ENCODE results near the gene NDUFA7. TPM values are rescaled to one million over a fixed set of nuclear protein-coding genes. Genes with fewer than 3 reads are reported as not detected.

NDUFA7 gene
- total and polyA plus RNA-seq, 2 donors from 2014 or later = 51.2 to 304 TPM

DNA sequence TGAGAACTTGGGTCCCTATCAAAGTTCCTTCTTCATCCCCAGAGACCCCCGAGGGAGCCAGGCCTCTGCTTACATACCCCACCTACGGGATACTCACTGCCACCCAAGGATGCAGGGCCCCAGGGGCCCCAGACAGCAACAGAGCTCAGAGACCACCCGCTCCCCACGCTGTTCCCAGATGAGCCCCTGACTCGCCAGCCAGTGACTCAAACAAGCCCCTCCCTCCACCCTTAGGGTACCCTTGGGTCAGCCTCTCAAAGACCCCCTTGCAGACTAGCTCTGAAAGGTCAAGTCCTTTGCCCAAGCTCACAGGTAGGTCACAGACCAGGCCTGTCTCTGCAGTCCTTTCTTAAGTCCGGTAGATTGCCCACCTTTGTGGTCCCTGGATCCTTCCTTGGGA lies 58.7 kb downstream of the NDUFA7 start:
- H3K9me3 ChIP-seq (ENCODE audit: control insufficient read depth in 2 of 3, insufficient read depth in 1 of 3, low read length in 3 of 3) = no peaks in the 10 kb centered on the region
- FAIRE-seq = no peak
- intact Hi-C loops (cut with DNase I) = no loop called here
- TF ChIP-seq, protein P1, sequence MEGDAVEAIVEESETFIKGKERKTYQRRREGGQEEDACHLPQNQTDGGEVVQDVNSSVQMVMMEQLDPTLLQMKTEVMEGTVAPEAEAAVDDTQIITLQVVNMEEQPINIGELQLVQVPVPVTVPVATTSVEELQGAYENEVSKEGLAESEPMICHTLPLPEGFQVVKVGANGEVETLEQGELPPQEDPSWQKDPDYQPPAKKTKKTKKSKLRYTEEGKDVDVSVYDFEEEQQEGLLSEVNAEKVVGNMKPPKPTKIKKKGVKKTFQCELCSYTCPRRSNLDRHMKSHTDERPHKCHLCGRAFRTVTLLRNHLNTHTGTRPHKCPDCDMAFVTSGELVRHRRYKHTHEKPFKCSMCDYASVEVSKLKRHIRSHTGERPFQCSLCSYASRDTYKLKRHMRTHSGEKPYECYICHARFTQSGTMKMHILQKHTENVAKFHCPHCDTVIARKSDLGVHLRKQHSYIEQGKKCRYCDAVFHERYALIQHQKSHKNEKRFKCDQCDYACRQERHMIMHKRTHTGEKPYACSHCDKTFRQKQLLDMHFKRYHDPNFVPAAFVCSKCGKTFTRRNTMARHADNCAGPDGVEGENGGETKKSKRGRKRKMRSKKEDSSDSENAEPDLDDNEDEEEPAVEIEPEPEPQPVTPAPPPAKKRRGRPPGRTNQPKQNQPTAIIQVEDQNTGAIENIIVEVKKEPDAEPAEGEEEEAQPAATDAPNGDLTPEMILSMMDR (IDR thresholded peaks at IDR 0.05; ENCODE audit: borderline replicate concordance, extremely low read depth, insufficient read depth) = no peak
- no peak overlapping the region for H3K4me3 ChIP-seq (ENCODE audit: low read length in 3 of 3)
- H3K9ac ChIP-seq (ENCODE audit: low read length in 3 of 3) = no peak overlapping the region
- H3K27me3 ChIP-seq (ENCODE audit: control insufficient read depth, insufficient read depth, low read length) = no peaks in the 10 kb centered on the region
- no peaks in the 10 kb centered on the region for H3K36me3 ChIP-seq (ENCODE audit: control insufficient read depth in 2 of 3, insufficient read depth in 3 of 3, low read length in 3 of 3)
- no peak overlapping the region for H3K27ac ChIP-seq (ENCODE audit: low read depth in 2 of 2, low read length in 2 of 2)
- H3K4me1 ChIP-seq (ENCODE audit: control insufficient read depth in 2 of 3, insufficient read depth in 2 of 3, low read depth in 1 of 3, low read length in 3 of 3) = no peaks in the 10 kb centered on the region
- peak in 1 of 5 donors; percentile 33 for DNase-seq

DNA sequence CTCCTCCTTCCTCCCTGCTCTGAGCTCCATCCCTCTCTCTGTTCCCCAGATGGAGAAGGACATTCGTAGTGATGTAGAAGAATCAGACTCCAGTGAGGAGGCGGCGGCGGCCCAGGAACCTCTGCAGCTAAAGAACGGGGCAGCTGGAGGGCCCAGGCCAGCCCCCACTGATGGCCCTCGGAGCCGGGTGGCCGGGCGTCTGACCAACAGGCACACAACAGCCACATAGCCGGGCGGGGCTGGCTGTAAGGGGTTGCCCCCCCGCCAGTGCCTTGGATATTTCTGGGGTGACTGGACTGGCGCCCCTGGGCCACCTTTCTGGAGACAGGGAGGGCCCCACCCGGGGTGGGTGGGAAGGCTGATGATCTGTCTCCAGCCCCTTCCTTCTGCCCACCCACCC lies 59.3 kb downstream of the NDUFA7 start:
- H3K4me1 ChIP-seq (ENCODE audit: control insufficient read depth in 2 of 3, insufficient read depth in 2 of 3, low read depth in 1 of 3, low read length in 3 of 3) = no peaks in the 10 kb centered on the region
- H3K27me3 ChIP-seq (ENCODE audit: control insufficient read depth, insufficient read depth, low read length) = no peaks in the 10 kb centered on the region
- DNase-seq = peak in 1 of 5 donors; percentile 77
- TF ChIP-seq, protein P1 (IDR thresholded peaks at IDR 0.05; ENCODE audit: borderline replicate concordance, extremely low read depth, insufficient read depth) = no peak
- intact Hi-C loops (cut with DNase I) = no loop called here
- no peaks in the 10 kb centered on the region for H3K36me3 ChIP-seq (ENCODE audit: control insufficient read depth in 2 of 3, insufficient read depth in 3 of 3, low read length in 3 of 3)
- no peak overlapping the region for H3K4me3 ChIP-seq (ENCODE audit: low read length in 3 of 3)
- H3K9ac ChIP-seq (ENCODE audit: low read length in 3 of 3) = no peak overlapping the region
- no peak overlapping the region for H3K27ac ChIP-seq (ENCODE audit: low read depth in 2 of 2, low read length in 2 of 2)
- no peaks in the 10 kb centered on the region for H3K9me3 ChIP-seq (ENCODE audit: control insufficient read depth in 2 of 3, insufficient read depth in 1 of 3, low read length in 3 of 3)
- no peak for FAIRE-seq

DNA sequence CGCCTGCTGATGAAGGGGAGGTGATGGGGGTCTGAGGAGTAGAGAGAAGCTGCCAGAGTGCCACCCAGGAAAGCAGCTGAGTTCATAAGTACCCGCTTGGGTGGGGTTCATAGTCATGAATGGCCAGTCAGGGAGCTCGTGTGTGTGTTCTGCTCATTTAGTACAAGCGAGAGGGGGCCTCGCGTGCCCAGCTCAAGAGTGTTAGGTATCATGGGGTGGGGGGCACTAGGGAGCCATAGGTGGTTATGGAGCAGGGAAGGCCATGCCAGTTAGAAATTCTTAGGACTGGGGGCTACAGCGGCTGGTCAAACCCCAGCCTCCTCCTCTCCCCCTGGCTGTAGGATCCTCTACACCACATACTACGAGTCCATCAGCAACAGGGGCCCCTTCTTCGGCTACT lies 59.8 kb downstream of the NDUFA7 start:
- H3K4me1 ChIP-seq (ENCODE audit: control insufficient read depth in 2 of 3, insufficient read depth in 2 of 3, low read depth in 1 of 3, low read length in 3 of 3) = no peaks in the 10 kb centered on the region
- FAIRE-seq = no peak
- peaks cover 0 to 2% (median 2%) of the 10 kb centered on the region in 3 donors for H3K36me3 ChIP-seq (ENCODE audit: control insufficient read depth in 2 of 3, insufficient read depth in 3 of 3, low read length in 3 of 3)
- H3K27ac ChIP-seq (ENCODE audit: low read depth in 2 of 2, low read length in 2 of 2) = no peak overlapping the region
- H3K27me3 ChIP-seq (ENCODE audit: control insufficient read depth, insufficient read depth, low read length) = no peaks in the 10 kb centered on the region
- TF ChIP-seq, protein P1 (IDR thresholded peaks at IDR 0.05; ENCODE audit: borderline replicate concordance, extremely low read depth, insufficient read depth) = no peak
- H3K4me3 ChIP-seq (ENCODE audit: low read length in 3 of 3) = no peak overlapping the region
- H3K9me3 ChIP-seq (ENCODE audit: control insufficient read depth in 2 of 3, insufficient read depth in 1 of 3, low read length in 3 of 3) = no peaks in the 10 kb centered on the region
- intact Hi-C loops (cut with DNase I) = no loop called here
- DNase-seq = no peak
- no peak overlapping the region for H3K9ac ChIP-seq (ENCODE audit: low read length in 3 of 3)

Other genes with a start within 250 kb of the NDUFA7 start
- 0.44 TPM for gene FBN3, start 171.8 kb downstream of the NDUFA7 start, total RNA-seq
- 0.56 TPM for gene FBN3, start 171.8 kb downstream of the NDUFA7 start, polyA plus RNA-seq (ENCODE audit: insufficient read depth, low read depth, low replicate concordance)
- gene CERS4, start 112.0 kb downstream of the NDUFA7 start, total RNA-seq = 36.5 TPM
- 65.5 TPM for gene CERS4, start 112.0 kb downstream of the NDUFA7 start, polyA plus RNA-seq (ENCODE audit: insufficient read depth, low read depth, low replicate concordance)
- gene CD320, start 13.0 kb downstream of the NDUFA7 start, total RNA-seq = 26.1 TPM
- gene CD320, start 13.0 kb downstream of the NDUFA7 start, polyA plus RNA-seq (ENCODE audit: insufficient read depth, low read depth, low replicate concordance) = 63.1 TPM
- gene RPS28, start 121 bp upstream of the NDUFA7 start, total RNA-seq = 1,258 TPM
- 1,887 TPM for gene RPS28, start 121 bp upstream of the NDUFA7 start, polyA plus RNA-seq (ENCODE audit: insufficient read depth, low read depth, low replicate concordance)
- 26.6 TPM for gene KANK3, start 21.9 kb upstream of the NDUFA7 start, total RNA-seq
- gene KANK3, start 21.9 kb upstream of the NDUFA7 start, polyA plus RNA-seq (ENCODE audit: insufficient read depth, low read depth, low replicate concordance) = 15.0 TPM
- gene ANGPTL4, start 42.8 kb upstream of the NDUFA7 start, total RNA-seq = 7.2 TPM
- 40.3 TPM for gene ANGPTL4, start 42.8 kb upstream of the NDUFA7 start, polyA plus RNA-seq (ENCODE audit: insufficient read depth, low read depth, low replicate concordance)
- 146 TPM for gene RAB11B, start 69.0 kb upstream of the NDUFA7 start, total RNA-seq
- gene RAB11B, start 69.0 kb upstream of the NDUFA7 start, polyA plus RNA-seq (ENCODE audit: insufficient read depth, low read depth, low replicate concordance) = 148 TPM
- 48.4 TPM for gene MARCHF2, start 91.9 kb upstream of the NDUFA7 start, total RNA-seq
- gene MARCHF2, start 91.9 kb upstream of the NDUFA7 start, polyA plus RNA-seq (ENCODE audit: insufficient read depth, low read depth, low replicate concordance) = 46.5 TPM
- 164 TPM for gene HNRNPM, start 123.6 kb upstream of the NDUFA7 start, total RNA-seq
- gene HNRNPM, start 123.6 kb upstream of the NDUFA7 start, polyA plus RNA-seq (ENCODE audit: insufficient read depth, low read depth, low replicate concordance) = 103 TPM
- 4.6 TPM for gene PRAM1, start 181.3 kb upstream of the NDUFA7 start, total RNA-seq
- 0.99 TPM for gene PRAM1, start 181.3 kb upstream of the NDUFA7 start, polyA plus RNA-seq (ENCODE audit: insufficient read depth, low read depth, low replicate concordance)
- gene ZNF414, start 192.8 kb upstream of the NDUFA7 start, total RNA-seq = 29.6 TPM
- gene ZNF414, start 192.8 kb upstream of the NDUFA7 start, polyA plus RNA-seq (ENCODE audit: insufficient read depth, low read depth, low replicate concordance) = 20.4 TPM